ENCODE measurements around the gene SLC15A1. TPM values are rescaled to one million over a fixed set of nuclear protein-coding genes. Genes with fewer than 3 reads are reported as not detected.

The SLC15A1 gene
- polyA plus RNA-seq, 1 experiment = not detected

GRCh38 chr13:98717891-98718290 is 34.6 kb downstream of the SLC15A1 start:
- TF ChIP-seq, protein P1, sequence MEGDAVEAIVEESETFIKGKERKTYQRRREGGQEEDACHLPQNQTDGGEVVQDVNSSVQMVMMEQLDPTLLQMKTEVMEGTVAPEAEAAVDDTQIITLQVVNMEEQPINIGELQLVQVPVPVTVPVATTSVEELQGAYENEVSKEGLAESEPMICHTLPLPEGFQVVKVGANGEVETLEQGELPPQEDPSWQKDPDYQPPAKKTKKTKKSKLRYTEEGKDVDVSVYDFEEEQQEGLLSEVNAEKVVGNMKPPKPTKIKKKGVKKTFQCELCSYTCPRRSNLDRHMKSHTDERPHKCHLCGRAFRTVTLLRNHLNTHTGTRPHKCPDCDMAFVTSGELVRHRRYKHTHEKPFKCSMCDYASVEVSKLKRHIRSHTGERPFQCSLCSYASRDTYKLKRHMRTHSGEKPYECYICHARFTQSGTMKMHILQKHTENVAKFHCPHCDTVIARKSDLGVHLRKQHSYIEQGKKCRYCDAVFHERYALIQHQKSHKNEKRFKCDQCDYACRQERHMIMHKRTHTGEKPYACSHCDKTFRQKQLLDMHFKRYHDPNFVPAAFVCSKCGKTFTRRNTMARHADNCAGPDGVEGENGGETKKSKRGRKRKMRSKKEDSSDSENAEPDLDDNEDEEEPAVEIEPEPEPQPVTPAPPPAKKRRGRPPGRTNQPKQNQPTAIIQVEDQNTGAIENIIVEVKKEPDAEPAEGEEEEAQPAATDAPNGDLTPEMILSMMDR (IDR thresholded peaks at IDR 0.05; ENCODE audit: low read depth, low read length) = no peak
- Histone ChIP-seq H3K27ac (ENCODE audit: low read depth, low read length) (no peak overlapping the region), H3K4me3 (ENCODE audit: low read depth, low read length) (no peak overlapping the region), H3K27me3 (ENCODE audit: control insufficient read depth, insufficient read depth, low read length) (peaks cover 9% of the 10 kb centered on the region), H3K9me3 (ENCODE audit: control insufficient read depth, insufficient read depth, low read length) (no peaks in the 10 kb centered on the region)
- POLR2A ChIA-PET = no interaction called here
- no peak for DNase-seq (ENCODE audit: low read depth, low spot score)
- CTCF ChIA-PET = interaction anchor here (1.4 kb wide), 1 partner anchor 65 kb away, joined by 4 read pairs; no protein-coding TSS in a partner anchor

DNA sequence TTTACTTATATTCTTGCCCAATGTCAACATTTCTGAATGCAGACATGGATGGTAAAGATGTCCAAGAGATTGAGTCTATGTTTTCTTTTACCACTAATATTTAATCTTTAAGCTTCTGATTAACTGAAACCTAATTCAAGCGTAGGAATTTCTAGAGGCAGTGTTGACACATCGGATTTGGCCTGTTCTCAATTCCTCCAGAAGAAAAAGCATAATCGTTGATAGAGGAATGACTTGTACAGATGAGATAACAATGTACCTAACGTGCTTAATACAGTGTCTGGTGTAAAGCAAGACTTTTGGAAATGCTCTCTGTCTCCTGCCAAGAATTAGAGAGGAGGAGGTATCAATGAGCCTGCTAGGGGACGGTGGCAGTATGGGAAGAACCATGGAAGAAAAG is 35.2 kb downstream of the SLC15A1 start:
- Histone ChIP-seq H3K4me3 (ENCODE audit: low read depth, low read length) (no peak overlapping the region), H3K27ac (ENCODE audit: low read depth, low read length) (no peak overlapping the region), H3K9me3 (ENCODE audit: control insufficient read depth, insufficient read depth, low read length) (no peaks in the 10 kb centered on the region), H3K27me3 (ENCODE audit: control insufficient read depth, insufficient read depth, low read length) (peaks cover 9% of the 10 kb centered on the region)
- CTCF ChIA-PET = interaction anchor here (1.4 kb wide), 1 partner anchor 65 kb away, joined by 4 read pairs; no protein-coding TSS in a partner anchor
- TF ChIP-seq, protein P1 (IDR thresholded peaks at IDR 0.05; ENCODE audit: low read depth, low read length) = no peak
- POLR2A ChIA-PET = no interaction called here
- no peak for DNase-seq (ENCODE audit: low read depth, low spot score)

DNA sequence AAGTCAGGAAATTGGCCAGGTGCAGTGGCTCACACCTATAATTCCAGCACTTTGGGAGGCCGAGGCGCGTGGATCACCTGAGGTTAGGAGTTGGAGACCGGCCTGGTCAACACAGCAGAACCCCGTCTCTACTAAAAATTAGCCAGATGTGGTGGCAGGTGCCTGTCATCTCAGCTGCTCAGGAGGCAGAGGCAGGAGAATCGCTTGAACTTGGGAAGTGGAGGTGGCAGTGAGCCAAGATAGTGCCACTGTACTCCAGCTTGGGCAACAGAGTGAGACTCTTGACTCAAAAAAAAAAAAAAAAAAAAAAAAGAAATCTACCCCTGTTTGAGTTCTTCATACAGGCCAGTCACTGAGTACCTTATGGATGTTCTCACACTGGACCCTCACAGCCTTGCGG is 42.0 kb downstream of the SLC15A1 start:
- no peak overlapping the region for H3K4me3 ChIP-seq (ENCODE audit: low read depth, low read length)
- peaks cover 9% of the 10 kb centered on the region for H3K27me3 ChIP-seq (ENCODE audit: control insufficient read depth, insufficient read depth, low read length)
- H3K27ac ChIP-seq (ENCODE audit: low read depth, low read length) = no peak overlapping the region
- CTCF ChIA-PET = no interaction called here
- POLR2A ChIA-PET = no interaction called here
- no peaks in the 10 kb centered on the region for H3K9me3 ChIP-seq (ENCODE audit: control insufficient read depth, insufficient read depth, low read length)
- no peak for DNase-seq (ENCODE audit: low read depth, low spot score)
- TF ChIP-seq, protein P1 (IDR thresholded peaks at IDR 0.05; ENCODE audit: low read depth, low read length) = no peak

GRCh38 chr13:98707281-98707999 is 45.0 kb downstream of the SLC15A1 start:
- DNase-seq (ENCODE audit: low read depth, low spot score) = no peak
- CTCF ChIA-PET = no interaction called here
- POLR2A ChIA-PET = interaction anchor here (0.7 kb wide), 1 partner anchor 100 kb away, joined by 8 read pairs; no protein-coding TSS in a partner anchor

More at GRCh38 chr13:98707281-98707999, 45.0 kb downstream of the SLC15A1 start:
- Histone ChIP-seq H3K27me3 (ENCODE audit: control insufficient read depth, insufficient read depth, low read length) (peaks cover 17% of the 10 kb centered on the region), H3K9me3 (ENCODE audit: control insufficient read depth, insufficient read depth, low read length) (no peaks in the 10 kb centered on the region), H3K27ac (ENCODE audit: low read depth, low read length) (no peak overlapping the region), H3K4me3 (ENCODE audit: low read depth, low read length) (no peak overlapping the region)
- TF ChIP-seq, protein P1 (IDR thresholded peaks at IDR 0.05; ENCODE audit: low read depth, low read length) = no peak

All from AG04450 (cell line).